ENCODE results near the gene LAMB3.

Gene LAMB3

GRCh38 chr1:209674957-209675564, 22.8 kb upstream of the LAMB3 start, which contains the start of gene G0S2 (continued):
- TF ChIP-seq PRDM10 (tag by site-specific recombination; IDR thresholded peaks at IDR 0.05), result peak; percentile 78
- TF ChIP-seq TSHZ1 (tag by site-specific recombination; IDR thresholded peaks at IDR 0.05; ENCODE audit: borderline replicate concordance), result no peak
- TF ChIP-seq YY2 (tag by site-specific recombination; IDR thresholded peaks at IDR 0.05), result peak; percentile 33; the same call in 1 of the 2 replicates
- TF ChIP-seq ZNF24 (tag by site-specific recombination; IDR thresholded peaks at IDR 0.05), result no peak; the same call in 1 of the 2 replicates
- TF ChIP-seq ZNF792 (tag by site-specific recombination; IDR thresholded peaks at IDR 0.05), result no peak
- peak; percentile 94 for TF ChIP-seq ZNF488 (tag by site-specific recombination; IDR thresholded peaks at IDR 0.05)
- TF ChIP-seq EGR2 (tag by site-specific recombination; IDR thresholded peaks at IDR 0.05; ENCODE audit: low read depth), result peak; percentile 96
- TF ChIP-seq ZNF561 (tag by site-specific recombination; IDR thresholded peaks at IDR 0.05; ENCODE audit: borderline replicate concordance), result peak; percentile 68; the same call in 1 of the 2 replicates
- peak; percentile 69 for TF ChIP-seq ZNF660 (tag by site-specific recombination; IDR thresholded peaks at IDR 0.05)
- TF ChIP-seq ZNF280D (tag by site-specific recombination; IDR thresholded peaks at IDR 0.05), result no peak
- no peak for TF ChIP-seq OVOL3 (tag by site-specific recombination; IDR thresholded peaks at IDR 0.05)
- peak; percentile 50; the same call in 1 of the 2 replicates for TF ChIP-seq KLF17 (tag by site-specific recombination; IDR thresholded peaks at IDR 0.05)
- peak; percentile 35; the same call in 1 of the 2 replicates for TF ChIP-seq ZNF341 (tag by site-specific recombination; IDR thresholded peaks at IDR 0.05; ENCODE audit: low read depth)
- peak; percentile 100 for TF ChIP-seq GLIS1 (tag by site-specific recombination; IDR thresholded peaks at IDR 0.05)
- TF ChIP-seq ZNF629 (tag by site-specific recombination; IDR thresholded peaks at IDR 0.05), result no peak
- no peak for TF ChIP-seq PRDM1 (tag by site-specific recombination; IDR thresholded peaks at IDR 0.05)
- TF ChIP-seq ZBTB49 (tag by site-specific recombination; IDR thresholded peaks at IDR 0.05; ENCODE audit: low read depth), result no peak
- no peak for TF ChIP-seq ZNF362 (tag by site-specific recombination; IDR thresholded peaks at IDR 0.05)
- TF ChIP-seq ZNF114 (tag by site-specific recombination; IDR thresholded peaks at IDR 0.05), result no peak
- TF ChIP-seq ZNF423 (tag by site-specific recombination; IDR thresholded peaks at IDR 0.05), result peak; percentile 95
- TF ChIP-seq ZBTB7A (tag by site-specific recombination; IDR thresholded peaks at IDR 0.05; ENCODE audit: low read depth), result no peak
- TF ChIP-seq REPIN1 (tag by site-specific recombination; IDR thresholded peaks at IDR 0.05; ENCODE audit: low read depth), result no peak
- peak; percentile 53; the same call in 1 of the 2 replicates for TF ChIP-seq ZXDB (tag by site-specific recombination; IDR thresholded peaks at IDR 0.05)
- TF ChIP-seq ZBTB20 (tag by site-specific recombination; IDR thresholded peaks at IDR 0.05), result peak; percentile 28; the same call in 1 of the 2 replicates

Measured in HEK293 (cell line).